HepG2 (cell line): ENCODE results near the gene GAS6.

ENCODE experiments used
- KLF16 ChIP-seq, 2 experiments: sonication (generic) in 1 of 2; formaldehyde crosslinking in 1 of 2; IDR thresholded peaks; 2 replicates each; pipeline versions ENCODE4 v1.6.1 to v1.8.0; 2016 to 2023; ENCODE audit warnings: missing genetic modification reagents in 2 of 2, missing compliant biosample characterization in 1 of 2
- PPARG ChIP-seq: conservative IDR thresholded peaks from 2 replicates; pipeline ENCODE4 v1.6.1; 2016; ENCODE audit warnings: missing biosample characterization, missing genetic modification reagents
- RARG ChIP-seq: sonication (generic); formaldehyde crosslinking; IDR thresholded peaks from 2 replicates; pipeline ENCODE4 v1.4.0; 2020; ENCODE audit warnings: low read depth, mild to moderate bottlenecking, missing genetic modification reagents
- ZMYM3 ChIP-seq: sonication (generic); formaldehyde crosslinking; IDR thresholded peaks from 2 replicates; pipeline ENCODE4 v1.5.1; 2020; ENCODE audit warnings: mild to moderate bottlenecking, missing genetic modification reagents
- TF ChIP-seq, protein P1 (sequence below), 2 experiments: IDR thresholded peaks; 2 replicates each; pipeline ENCODE4 v1.6.1; 2011 to 2012; ENCODE audit warnings: low read length in 2 of 2, borderline replicate concordance in 1 of 2, low read depth in 1 of 2, mild to moderate bottlenecking in 1 of 2, moderate library complexity in 1 of 2

DNA sequence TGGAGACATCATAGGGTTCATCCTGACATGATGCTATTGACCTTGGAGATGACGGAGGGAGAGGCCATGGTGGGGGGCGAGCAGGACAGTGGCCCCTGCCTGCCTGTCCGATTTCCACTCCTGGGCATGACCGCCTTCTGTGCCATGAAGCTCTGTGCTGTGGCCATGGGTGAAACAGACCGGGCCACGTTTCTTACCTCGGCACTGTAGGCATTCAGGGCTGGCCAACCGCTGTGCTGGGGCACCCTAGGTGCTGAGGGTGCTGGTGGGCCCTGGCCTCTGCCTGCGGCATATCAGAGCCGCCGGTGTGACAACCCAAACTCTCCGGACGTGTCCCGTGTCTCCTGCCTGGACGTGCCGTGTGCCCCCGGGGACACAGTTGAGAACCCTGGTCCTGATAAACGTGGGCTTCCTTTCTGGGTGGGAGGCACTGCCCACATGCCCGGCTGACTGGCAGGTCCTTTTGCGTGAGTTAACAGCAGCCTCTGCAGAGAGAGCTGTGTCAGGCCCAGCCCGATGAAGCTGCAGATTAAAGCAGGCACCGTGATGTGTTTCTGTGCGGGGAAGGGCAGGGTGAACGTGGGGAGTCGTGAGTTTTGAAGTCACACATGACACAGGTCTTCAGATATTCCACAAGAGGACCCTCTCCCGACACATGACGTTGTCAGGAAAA lies 58.3 kb downstream of the GAS6 start:
- TF ChIP-seq RARG: no peak
- TF ChIP-seq, protein P1, sequence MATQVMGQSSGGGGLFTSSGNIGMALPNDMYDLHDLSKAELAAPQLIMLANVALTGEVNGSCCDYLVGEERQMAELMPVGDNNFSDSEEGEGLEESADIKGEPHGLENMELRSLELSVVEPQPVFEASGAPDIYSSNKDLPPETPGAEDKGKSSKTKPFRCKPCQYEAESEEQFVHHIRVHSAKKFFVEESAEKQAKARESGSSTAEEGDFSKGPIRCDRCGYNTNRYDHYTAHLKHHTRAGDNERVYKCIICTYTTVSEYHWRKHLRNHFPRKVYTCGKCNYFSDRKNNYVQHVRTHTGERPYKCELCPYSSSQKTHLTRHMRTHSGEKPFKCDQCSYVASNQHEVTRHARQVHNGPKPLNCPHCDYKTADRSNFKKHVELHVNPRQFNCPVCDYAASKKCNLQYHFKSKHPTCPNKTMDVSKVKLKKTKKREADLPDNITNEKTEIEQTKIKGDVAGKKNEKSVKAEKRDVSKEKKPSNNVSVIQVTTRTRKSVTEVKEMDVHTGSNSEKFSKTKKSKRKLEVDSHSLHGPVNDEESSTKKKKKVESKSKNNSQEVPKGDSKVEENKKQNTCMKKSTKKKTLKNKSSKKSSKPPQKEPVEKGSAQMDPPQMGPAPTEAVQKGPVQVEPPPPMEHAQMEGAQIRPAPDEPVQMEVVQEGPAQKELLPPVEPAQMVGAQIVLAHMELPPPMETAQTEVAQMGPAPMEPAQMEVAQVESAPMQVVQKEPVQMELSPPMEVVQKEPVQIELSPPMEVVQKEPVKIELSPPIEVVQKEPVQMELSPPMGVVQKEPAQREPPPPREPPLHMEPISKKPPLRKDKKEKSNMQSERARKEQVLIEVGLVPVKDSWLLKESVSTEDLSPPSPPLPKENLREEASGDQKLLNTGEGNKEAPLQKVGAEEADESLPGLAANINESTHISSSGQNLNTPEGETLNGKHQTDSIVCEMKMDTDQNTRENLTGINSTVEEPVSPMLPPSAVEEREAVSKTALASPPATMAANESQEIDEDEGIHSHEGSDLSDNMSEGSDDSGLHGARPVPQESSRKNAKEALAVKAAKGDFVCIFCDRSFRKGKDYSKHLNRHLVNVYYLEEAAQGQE (IDR thresholded peaks at IDR 0.05; ENCODE audit: borderline replicate concordance in 1 of 2, low read depth in 1 of 2, low read length in 2 of 2): no peak
- no peak for TF ChIP-seq KLF16 (CRISPR knock-in tag; IDR thresholded peaks at IDR 0.05)
- TF ChIP-seq PPARG: no peak
- TF ChIP-seq ZMYM3 (CRISPR knock-in tag): no peak
